ENCODE results near the gene LTF.

DNA sequence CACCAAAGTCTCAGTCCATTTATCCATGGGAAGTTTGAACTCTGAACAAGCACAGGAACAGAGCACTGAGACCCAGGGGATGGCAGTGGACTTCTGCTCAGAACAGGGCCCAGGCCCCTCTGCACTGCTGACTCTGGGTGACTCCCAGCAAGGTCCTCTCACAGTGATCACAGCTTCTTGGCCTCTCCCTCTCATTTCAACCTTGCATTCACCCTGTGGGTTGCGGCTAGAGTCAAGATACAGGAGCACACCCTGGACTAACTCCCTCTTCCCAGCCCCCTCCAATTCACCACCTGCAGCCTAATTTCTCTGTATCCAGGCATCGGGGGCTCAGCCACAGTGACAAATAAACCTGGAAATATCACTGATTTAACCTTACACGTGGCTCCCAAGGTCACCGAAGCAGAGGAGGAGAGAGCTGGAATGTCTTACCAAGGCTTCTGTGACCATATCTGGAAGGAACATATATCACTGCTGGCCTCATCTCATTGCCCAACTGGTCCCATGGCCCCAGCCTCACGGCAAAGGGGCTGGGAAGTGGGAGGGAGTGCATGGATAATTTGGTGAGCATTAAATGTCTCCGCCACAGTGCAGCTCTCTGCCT is 34.3 kb upstream of the LTF start:
- TF ChIP-seq POLR2AphosphoS5 (IDR thresholded peaks at IDR 0.05) (no peak), EZH2 (IDR thresholded peaks at IDR 0.05; ENCODE audit: borderline replicate concordance, insufficient read depth, low read length, poor library complexity, severe bottlenecking) (no peak), SMC3 (conservative IDR thresholded peaks at IDR 0.05; ENCODE audit: poor library complexity) (no peak), EP300 (conservative IDR thresholded peaks at IDR 0.05; ENCODE audit: poor library complexity, severe bottlenecking) (no peak), TAF1 (IDR thresholded peaks at IDR 0.05; ENCODE audit: low read depth) (no peak), MXI1 (conservative IDR thresholded peaks at IDR 0.05; ENCODE audit: poor library complexity, severe bottlenecking) (no peak)
- TF ChIP-seq, protein P1, sequence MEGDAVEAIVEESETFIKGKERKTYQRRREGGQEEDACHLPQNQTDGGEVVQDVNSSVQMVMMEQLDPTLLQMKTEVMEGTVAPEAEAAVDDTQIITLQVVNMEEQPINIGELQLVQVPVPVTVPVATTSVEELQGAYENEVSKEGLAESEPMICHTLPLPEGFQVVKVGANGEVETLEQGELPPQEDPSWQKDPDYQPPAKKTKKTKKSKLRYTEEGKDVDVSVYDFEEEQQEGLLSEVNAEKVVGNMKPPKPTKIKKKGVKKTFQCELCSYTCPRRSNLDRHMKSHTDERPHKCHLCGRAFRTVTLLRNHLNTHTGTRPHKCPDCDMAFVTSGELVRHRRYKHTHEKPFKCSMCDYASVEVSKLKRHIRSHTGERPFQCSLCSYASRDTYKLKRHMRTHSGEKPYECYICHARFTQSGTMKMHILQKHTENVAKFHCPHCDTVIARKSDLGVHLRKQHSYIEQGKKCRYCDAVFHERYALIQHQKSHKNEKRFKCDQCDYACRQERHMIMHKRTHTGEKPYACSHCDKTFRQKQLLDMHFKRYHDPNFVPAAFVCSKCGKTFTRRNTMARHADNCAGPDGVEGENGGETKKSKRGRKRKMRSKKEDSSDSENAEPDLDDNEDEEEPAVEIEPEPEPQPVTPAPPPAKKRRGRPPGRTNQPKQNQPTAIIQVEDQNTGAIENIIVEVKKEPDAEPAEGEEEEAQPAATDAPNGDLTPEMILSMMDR (IDR thresholded peaks at IDR 0.05; ENCODE audit: poor library complexity, severe bottlenecking), result no peak
- TF ChIP-seq, protein P2, sequence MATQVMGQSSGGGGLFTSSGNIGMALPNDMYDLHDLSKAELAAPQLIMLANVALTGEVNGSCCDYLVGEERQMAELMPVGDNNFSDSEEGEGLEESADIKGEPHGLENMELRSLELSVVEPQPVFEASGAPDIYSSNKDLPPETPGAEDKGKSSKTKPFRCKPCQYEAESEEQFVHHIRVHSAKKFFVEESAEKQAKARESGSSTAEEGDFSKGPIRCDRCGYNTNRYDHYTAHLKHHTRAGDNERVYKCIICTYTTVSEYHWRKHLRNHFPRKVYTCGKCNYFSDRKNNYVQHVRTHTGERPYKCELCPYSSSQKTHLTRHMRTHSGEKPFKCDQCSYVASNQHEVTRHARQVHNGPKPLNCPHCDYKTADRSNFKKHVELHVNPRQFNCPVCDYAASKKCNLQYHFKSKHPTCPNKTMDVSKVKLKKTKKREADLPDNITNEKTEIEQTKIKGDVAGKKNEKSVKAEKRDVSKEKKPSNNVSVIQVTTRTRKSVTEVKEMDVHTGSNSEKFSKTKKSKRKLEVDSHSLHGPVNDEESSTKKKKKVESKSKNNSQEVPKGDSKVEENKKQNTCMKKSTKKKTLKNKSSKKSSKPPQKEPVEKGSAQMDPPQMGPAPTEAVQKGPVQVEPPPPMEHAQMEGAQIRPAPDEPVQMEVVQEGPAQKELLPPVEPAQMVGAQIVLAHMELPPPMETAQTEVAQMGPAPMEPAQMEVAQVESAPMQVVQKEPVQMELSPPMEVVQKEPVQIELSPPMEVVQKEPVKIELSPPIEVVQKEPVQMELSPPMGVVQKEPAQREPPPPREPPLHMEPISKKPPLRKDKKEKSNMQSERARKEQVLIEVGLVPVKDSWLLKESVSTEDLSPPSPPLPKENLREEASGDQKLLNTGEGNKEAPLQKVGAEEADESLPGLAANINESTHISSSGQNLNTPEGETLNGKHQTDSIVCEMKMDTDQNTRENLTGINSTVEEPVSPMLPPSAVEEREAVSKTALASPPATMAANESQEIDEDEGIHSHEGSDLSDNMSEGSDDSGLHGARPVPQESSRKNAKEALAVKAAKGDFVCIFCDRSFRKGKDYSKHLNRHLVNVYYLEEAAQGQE (IDR thresholded peaks at IDR 0.05; ENCODE audit: borderline replicate concordance), result no peak
